Measurements from ENCODE around the gene ABHD14A.

GRCh38 chr3:52021489-52022268 is 46.8 kb downstream of the ABHD14A start:
- TF ChIP-seq CTCF (conservative IDR thresholded peaks at IDR 0.05 in 1 of 2, IDR thresholded peaks at IDR 0.05 in 1 of 2; ENCODE audit: extremely low read depth in 1 of 2, insufficient read depth in 1 of 2, low read depth in 1 of 2, low read length in 2 of 2) (no peak), EZH2 (IDR thresholded peaks at IDR 0.05; ENCODE audit: borderline replicate concordance, low read length) (no peak)

Measured in mammary epithelial cell (primary cell).